Measurements from ENCODE around the gene PDYN.

PDYN gene

DNA sequence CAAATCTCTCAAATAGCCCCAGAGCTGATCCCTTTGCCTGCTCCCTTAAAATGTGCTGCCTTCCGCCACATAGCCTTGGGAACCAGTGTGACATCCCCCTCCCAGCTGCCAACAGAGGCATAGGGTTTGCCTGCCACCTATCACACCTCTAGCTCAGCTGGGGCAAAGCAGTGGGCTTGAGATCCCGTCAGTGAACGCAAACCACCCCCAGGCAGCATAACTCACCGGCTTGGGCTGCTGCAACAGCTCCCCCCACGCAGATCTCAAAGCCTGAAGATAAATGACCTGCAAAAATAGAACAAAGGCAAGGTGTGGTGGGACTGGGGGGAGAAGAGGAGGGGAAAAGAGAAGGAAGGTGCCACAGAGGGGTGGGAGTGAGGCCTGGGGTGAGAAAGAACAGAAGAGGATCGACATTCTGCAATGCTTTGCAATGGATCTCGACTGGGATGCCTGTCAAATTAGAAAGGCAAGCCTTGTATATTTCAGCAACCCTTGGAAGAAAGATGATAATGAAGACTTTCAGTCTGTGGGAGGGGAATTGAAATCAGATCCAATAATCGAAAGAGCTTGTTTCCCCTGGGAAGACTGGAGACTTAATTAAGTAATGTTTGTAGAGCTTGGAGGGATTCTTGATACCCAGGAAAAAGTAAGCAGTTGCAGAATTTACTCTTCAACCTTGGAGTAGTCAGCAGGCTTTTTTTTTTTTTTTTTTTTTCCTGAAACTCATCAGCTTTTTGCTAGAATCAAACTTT, 1.3 kb downstream of the PDYN start:
- DNase-seq: no peak

DNA sequence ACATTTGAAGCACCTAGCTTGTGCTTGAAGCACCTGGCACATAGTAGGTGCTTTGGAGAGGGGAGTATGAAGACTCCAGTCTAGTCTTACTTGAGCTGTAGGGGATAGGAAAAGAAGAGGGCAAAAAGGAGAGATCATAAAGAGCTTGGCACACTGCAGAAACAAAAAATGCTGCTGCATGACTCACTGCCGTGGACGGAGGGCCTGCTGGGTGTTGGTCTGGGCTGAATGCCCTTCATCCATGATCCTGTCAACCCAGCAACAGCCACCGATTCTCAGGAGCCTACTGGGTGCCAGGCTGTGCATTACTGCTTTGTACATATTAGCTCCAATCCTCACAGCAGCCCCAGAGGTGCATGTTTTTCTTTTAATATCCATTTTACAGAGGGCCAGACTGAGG, 6.0 kb downstream of the PDYN start:
- DNase-seq: no peak

DNA sequence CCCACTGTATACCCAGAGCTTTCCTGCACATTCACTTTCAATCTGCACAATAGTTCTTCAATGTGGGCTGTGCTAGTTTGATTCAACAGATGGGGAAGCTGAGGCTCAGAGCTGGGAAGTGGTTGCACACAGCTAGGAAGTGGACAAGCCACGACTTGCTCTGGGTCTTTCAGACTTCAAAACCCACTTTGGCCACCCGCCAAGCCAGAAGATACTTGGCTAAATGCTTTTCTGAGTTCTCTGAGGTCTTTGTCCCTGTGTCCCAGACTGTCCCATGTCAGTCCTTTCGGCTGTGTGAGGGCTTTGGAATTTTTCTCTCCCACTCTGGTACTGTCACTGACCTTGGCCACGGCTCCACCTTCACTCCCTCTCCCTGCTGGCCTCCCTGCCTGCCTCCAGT, 10.6 kb downstream of the PDYN start:
- no peak for DNase-seq

DNA sequence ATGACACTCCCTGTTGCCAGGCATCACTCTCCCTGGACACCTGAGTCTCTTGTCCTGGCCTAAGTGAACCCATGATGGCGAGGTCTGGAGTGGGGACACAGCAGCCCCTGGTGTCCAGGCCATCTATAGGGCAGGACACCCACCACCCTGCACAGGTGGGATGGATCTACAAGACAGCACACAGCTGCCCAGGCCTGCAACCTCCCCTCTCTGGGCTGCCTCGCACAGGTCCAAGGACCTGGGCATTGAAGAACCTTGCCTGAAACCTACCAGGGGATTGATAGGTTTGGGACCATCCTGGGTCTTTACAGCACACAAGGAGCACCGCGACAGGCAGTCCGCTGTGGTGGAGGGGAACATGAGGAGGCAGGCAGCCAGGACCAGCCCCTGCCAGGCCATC, 11.2 kb downstream of the PDYN start:
- DNase-seq: no peak

DNA sequence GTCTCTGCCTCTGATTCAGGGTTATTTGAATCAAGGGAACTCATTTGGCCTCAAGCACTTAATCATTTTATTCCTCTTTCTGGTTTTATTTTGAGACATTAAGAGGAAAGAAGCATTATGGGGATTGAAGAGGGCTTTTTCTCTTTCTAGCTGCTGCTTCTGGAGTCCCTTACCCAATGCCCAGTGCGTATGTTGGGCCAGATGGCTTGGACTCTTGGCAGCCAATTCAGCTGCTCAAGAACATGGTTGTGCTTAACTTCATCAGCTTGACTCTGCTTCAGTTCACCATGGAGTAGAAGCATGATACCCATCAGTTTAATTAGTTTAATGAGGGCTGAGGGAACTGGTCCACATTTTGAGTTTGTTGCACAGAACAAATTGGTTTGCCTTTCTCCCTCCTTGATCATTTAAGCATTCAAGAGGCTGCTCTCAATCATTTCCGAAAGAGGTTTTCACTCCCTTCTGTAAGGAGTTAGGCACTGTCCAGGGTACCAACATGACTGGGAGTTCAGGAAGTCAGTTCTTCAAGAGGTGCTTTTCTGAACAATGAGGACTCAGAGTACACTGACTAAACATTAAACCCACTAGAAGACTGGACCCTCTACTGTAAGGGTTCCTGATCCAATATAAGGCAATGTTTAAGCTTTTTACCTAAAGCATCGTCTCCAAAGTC, 14.6 kb downstream of the PDYN start:
- DNase-seq: no peak

DNA sequence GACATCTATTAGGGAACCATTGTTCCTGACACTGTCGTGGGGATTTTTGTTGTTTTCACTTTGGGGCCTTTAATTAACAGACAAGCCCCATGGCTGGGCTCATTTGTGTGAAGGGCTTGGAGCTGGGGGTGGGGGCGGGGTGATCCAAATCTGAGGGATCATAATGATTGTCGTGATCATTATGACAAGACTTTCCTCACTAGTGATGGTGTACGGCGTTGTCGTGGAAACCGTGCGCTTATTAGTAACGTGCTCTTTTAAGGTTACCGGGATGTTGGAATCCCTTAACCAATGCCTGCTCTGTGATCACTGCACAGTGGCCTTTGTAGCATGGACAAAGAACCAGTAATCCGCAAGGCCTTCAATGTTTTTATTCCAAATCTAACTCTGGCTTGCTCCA, 18.6 kb downstream of the PDYN start:
- DNase-seq: no peak

DNA sequence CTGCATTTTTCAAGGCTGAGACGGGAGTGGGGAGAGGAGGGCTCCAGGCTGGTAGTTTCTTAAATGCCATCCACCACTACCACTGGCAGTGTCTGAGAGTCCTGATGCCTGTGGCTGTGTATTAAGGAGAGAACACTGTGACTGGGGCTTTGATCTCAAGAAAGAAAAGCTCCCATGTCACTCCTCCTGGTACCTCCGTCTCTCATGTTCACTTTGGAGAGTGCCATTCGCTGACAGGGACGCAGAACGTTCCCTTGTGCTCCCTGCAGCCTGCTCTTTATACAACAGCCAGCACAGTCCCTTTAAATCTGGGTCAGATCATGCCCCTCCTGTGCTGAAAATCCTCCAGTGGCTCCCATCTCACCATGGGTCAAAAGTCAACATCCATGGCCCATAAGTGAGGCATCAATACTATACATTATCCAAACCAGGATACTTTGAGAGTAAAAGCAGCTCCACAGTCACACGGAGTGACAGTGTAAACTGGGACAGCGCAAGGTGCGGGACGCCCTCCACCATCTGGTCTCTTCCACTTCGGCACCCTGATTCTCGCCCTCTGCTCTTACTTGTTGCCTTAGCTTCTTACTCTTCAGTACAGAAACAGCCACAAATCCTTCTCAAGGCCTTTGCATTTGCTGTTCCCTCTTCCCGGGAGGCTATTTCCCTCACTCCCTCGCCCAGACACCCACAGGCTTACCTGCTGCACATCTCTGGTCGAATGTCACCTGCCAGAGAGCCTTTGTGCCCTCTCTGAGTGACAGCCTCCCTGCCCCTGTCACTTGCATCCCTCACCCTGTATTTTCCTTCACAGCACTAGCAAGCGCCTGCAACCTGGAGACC, 20.0 kb downstream of the PDYN start:
- DNase-seq: no peak

DNA sequence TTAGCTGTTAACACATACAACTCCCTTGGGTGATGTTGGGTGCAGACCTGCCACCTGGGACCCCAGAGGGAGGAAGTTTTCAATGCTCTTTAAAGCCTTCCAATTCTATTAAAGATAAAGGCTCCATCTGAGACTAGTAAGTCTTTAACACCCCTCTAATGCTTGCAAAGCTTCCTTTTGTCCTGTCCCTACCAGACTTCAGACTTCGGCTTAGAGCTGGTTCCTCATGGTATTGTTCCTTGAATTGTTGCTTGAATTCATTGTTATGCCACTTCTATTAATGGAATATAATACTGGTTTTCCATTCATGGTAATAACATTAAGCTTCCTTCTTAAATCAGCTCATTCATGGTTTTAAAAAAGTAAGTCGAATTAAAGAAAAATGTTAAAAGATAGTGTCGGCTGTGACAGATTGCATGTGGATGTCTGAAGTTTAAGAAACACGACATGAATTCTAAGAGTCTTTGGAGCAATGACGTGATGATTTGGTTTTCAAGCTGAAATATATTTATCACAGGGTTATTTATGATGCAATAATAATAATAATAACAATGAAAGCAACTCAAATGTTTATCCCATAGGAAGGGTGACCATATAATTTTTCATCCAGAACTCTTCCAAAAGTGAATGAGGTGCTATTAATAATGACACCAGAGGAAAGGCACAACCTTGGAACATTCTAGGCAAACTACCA, 21.8 kb downstream of the PDYN start:
- no peak for DNase-seq

DNA sequence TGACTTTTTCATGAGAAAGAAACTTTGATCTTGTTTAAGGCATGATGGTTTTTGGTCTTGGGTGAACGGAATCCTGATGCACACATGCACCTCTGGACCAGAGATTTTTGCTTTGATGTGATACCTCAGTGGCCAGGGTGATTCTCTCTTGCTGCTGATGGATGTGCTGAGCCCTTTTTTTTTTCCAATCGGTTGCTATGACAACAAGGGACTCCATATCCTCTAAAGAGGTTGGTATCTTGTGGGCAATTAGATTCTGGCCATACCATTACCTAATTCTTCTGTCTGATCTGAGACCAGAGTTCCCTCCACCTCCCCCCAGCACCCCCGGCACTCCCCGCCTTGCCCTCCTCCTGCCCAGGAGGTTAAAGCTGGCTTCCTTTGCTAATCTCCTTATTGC, 24.9 kb downstream of the PDYN start:
- DNase-seq: no peak

DNA sequence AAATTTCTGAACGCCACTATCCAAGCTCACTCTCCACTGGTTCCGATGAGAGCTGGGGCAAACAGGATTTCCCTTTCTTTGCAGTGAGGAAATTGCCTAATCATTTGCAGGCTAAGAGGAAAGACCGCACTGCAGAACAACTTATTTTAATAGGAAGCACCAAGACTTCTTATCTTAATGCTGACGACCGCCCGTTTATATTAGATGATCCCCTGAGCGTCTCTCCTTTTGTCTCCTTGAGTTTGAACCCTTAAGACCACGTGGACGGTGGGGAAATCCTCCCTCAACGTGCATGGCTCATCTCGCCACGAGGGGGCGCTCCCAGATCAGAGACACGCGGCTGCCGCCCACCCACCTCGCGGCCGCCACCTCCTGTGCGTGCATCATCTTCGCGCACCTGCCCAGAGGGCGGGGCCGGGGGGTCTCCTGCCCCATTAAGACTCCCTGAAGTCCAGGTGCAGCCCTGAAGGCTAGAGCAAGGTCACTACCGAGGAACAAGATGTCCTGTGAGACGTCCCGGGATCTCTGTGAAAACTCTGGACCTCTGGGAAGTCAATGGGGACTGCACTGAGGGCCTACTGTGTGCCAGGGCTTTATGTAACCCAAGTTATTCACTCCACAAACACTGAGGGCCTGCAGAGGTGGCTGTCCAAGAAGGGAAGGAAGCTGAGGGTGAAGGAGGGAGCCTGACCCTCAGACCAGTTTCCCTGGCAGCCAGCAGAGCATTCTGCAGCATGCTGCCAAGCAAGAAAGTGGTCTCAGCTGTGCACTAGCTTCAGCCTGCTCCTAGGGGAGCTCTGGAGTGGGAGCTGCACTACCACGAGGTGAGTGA, 28.1 kb downstream of the PDYN start:
- peak; percentile 62 for DNase-seq

DNA sequence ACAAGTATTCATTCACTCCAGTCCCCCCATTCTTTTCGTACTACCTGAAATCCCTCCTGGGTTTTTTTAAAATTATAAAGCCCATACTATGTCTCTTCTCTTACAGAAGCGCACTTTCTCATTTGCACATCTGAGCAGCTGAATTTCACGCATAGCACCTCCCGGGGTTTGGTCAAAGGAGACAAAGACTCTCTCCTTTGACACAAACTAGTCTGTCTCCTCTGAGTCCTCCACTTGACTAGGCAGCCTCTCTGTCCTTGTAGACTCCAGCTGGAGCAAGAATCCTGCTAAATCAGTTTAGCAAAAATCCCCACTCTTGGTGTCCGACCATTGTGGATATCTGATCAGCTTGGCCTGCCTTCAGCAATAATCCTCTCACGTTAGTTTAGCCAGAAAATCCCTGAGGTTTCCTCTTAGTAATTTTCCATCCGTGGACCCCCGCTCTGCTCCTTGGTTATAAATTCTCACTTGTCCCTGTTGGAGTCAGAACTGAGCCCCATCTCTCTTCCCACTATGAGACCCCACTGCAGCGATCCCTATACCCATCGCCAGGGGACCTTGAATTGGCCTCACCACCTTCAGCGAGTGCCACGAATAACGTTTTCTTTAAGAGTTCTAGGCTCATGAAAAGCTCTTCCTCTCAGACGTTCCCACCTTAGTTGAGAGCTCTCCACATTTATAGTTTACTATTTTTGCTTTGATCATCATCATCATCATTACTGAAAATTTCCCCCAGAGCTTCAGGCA, 29.0 kb downstream of the PDYN start:
- DNase-seq: no peak

DNA sequence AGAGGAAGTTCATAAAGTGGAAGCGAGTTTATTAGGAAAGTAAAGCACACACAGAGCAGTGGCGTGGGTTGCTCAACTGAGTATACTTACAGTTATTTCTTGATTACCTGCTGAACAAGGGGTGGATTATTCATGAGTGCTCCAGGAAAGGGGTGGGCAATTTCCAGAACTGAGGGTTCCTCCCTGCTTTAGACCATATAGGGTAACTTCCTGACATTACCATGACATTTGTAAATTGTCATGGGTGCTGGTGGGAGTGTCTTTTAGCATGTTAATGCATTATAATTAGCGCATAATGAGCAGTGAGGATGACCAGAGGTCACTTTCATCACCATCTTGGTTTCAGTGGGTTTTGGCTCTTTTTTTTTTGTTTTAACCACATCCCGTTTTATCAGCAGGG, 29.8 kb downstream of the PDYN start:
- peak; percentile 38 for DNase-seq

DNA sequence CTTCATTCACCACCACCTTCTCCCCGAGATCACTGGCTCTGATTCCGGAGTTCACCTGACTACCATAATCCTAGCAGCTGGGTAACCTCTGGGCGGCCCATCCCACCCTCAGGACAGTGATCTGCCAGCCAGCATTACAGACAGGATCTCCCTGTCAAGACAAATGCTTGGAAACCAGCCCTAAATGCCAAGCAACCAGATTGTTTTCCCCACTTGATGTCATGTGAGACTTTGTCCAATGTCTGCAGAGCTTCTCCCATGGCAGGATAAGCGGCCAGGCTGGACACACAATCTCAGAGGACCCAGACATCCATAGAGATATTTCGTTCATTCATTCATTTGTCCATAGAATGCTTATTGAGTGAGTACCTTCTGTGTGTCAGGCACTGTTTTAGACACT, 32.5 kb downstream of the PDYN start:
- DNase-seq: no peak

DNA sequence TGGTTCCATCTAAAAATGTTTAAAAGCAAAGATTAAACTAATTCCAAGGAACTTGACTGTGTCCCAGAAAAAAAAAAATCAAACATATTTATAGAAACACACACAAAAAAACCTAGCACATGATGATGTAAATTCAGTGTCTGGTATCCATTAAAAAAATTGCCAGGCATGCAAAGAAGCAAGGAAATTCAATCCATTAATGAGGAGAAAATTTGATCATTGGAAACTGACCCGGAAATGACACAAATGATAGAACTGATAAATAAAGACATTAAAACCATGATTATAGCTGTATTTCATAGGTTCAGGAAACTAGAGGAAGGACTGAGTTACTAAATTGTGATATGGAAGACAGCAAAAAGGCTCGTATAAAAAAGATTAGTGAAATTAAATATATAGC, 34.7 kb downstream of the PDYN start:
- no peak for DNase-seq

DNA sequence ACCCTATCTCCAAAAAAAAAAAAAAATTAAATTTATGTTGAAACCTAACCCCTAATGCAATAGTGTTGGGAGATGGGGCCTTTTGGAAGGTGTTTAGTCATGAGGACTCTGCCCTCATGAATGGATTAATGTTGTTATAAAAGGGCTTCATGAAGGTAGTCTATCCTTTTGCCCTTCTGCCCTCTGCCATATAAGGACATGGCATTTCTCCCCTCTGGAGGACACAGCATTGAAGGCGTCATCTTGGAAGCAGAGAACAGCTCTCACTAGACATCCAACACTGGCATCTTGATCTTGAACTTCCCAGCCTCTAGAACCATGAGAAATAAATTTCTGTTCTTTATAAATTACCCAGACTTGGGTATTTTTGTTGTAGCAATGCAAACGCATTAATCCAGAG, 35.4 kb downstream of the PDYN start:
- DNase-seq: no peak

DNA sequence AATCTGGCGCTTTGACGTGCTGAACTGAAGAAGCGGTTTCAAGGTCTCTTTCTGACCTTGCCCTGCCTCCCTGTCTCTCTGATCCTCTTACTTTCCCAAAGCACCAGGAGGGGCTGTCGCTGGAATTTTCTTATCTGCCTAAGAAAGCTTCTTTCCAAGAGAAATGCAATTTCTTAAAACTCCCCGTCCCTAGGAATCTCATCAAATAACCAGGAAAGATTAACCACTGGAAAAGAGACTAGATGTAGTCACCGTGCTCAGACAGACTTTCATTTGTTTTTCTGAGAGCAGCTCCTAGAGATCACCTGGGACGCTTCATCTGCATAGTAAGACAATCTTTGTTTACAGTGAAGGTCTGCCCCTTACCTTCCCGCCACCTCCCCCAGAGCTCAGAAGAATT, 38.6 kb downstream of the PDYN start:
- DNase-seq: no peak

DNA sequence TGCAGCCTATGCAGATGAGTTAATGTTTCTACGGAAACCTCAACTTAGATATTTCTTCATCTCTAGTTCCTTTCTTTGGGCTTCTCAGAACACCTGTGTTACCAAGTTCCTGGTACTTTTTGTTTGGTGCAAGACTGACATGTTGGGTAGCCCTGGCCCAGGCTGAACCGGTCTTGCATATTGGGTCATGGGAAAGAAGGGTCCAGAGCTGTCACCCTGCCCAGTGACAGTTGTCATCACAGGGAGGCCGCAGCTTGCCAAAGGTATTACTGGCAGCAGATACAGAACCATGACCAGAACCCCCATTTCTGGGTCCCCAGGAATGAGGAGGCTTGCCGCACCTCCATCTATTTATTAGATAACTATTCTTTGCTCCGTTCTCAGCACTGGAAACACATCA, 40.2 kb downstream of the PDYN start:
- DNase-seq: no peak

DNA sequence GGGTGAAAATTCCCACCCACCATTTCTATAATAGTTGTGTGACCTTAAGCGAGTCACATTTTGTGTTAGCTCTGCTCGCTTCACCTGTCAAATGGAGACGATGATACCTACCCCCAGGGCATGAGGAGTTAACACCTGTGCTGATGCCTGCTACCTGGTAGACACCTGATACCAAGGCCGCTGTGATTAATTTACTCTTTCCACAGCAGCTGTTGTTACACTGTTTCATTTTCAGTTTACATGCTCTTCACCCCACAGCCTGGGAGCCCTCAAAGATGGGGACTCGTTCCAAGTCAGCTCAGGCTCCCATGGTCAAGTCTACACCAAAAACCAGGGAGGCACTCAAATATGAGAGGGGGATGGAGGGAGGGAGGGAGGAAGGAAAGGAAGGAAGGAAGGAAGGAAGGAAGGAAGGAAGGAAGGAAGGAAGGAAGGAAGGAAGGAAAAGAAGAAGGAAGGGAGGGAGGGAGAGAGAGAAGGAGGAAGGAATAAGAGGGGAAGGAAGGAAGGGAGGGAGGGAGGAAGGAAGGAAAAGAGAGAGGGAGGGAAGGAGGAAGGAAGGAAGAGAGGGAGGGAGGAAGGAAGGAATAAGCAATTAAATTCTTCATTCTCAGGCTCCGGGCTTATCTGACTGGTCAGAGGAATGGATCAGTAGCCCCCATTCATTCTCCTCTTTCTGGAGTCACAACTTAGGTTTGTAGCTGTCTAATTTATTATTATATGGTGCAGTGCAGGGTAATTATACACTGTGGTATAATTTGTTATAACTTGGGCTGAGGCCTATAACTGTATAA, 40.9 kb downstream of the PDYN start:
- no peak for DNase-seq

DNA sequence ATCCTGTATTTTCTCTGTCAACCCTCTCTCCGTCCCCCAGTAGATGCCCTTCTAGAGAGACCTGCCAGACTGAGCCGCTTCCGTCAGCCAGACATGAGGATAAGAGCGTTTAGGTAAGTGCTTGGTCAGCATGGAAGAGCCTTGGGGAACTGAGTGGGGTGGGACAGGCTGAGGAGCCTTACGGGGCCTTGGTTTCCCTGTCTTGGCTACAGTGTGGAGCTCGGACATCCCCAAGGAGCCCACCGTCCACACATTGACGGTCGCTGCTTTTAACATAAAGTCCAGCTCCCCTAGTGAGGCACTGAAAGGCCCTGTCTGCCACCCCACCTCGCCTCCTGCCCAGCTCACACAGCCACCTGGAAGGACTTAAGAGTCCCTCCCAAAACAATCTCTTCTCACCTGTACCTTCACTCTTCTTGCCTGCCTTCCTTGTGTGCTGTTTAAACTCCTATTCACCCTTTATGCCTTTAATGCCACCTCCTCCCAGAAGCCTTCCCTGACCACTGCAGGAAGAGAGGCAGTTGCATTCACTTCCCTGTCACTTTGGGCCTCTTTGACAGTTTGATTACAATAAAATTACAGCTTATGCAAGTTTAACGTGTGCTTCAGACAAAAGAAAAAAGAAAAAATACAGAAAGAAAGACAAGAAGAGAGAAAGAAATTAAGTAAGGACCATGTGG, 42.3 kb downstream of the PDYN start:
- no peak for DNase-seq

DNA sequence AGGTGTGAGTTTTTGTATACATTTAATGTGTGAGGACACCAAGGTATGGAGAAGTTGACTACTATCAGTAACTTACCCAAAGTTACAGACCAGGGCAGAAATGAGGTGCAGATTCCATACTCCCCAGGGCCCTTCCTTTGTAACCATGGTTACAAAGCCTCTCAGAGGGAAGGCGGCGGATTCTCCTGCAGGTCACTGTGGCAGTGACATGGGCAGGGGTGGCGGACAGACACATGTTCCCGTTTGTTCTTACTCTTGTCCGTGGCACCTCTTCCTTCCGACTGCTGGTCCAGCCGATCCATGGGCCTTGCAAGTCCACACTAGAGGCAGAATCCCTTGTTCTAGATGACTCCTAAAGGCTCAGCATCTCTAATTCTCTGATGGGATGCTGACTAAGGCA, 43.0 kb downstream of the PDYN start:
- no peak for DNase-seq

Measured in CD4-positive, alpha-beta T cell treated with Interferon gamma for 1 hour (primary cell).